ENCODE results near the gene CAGE1.

DNA sequence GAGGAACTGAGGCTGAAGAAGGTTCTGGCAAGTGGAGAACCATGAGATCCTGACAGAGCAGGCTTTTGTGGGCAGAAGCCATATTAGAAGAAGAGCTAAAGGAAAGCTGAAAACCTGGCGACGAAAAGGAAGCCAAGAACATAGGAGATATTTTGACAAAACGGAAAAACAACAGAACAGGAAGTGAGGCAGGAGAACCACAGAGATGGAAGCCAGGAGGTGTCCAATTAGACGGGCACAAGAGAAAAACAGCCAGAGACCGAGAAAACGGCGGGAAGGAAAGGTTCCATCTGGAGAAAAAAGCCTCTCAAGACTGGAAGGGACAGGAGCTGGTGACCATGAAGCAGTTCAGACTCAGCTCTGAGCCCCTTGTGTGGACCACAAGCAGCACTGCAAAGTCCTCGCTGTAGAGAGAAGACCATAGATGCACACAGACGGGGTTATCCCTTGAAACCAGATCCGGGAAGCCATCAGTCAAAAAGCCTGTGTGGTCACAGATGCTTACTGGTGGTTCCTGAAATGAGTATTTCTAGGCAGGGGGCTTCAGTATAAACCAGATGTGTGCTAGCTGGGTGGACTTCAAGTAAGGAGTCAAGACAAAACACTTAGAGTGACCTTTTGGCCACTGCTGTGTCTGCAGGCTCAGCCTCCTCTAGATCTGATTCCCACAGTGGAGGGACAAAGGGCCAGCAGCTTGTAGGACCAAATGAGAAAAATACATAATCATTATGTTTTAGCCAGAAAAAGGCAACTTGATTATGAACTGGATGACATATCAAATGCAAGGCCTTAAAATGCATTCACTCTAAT, 107.2 kb downstream of the CAGE1 start:
- TF ChIP-seq, protein P1, sequence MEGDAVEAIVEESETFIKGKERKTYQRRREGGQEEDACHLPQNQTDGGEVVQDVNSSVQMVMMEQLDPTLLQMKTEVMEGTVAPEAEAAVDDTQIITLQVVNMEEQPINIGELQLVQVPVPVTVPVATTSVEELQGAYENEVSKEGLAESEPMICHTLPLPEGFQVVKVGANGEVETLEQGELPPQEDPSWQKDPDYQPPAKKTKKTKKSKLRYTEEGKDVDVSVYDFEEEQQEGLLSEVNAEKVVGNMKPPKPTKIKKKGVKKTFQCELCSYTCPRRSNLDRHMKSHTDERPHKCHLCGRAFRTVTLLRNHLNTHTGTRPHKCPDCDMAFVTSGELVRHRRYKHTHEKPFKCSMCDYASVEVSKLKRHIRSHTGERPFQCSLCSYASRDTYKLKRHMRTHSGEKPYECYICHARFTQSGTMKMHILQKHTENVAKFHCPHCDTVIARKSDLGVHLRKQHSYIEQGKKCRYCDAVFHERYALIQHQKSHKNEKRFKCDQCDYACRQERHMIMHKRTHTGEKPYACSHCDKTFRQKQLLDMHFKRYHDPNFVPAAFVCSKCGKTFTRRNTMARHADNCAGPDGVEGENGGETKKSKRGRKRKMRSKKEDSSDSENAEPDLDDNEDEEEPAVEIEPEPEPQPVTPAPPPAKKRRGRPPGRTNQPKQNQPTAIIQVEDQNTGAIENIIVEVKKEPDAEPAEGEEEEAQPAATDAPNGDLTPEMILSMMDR (conservative IDR thresholded peaks at IDR 0.05; ENCODE audit: low read length), result no peak
- no peak for TF ChIP-seq EZH2phosphoT487 (IDR thresholded peaks at IDR 0.05; ENCODE audit: borderline replicate concordance, low read depth, low read length)

All from OCI-LY7 (cell line).